ENCODE data around the gene FGF3. TPM values are rescaled to one million over a fixed set of nuclear protein-coding genes. Genes with fewer than 3 reads are reported as not detected.

Gene FGF3
- total RNA-seq, 4 donors from 2014 or later, result not detected

GRCh38 chr11:69861901-69862300 is 42.7 kb upstream of the FGF3 start:
- Histone ChIP-seq H3K27me3 (peaks cover 0 to 15% of the 10 kb centered on the region in 2 donors), H3K9me3 (no peaks in the 10 kb centered on the region), H3K36me3 (no peaks in the 10 kb centered on the region), H3K4me3 (no peak overlapping the region), H3K27ac (no peak overlapping the region), H3K4me1 (no peaks in the 10 kb centered on the region)
- WGBS, 2 donors, result 76 to 77% methylated on average over 7 of the region's 7 CpGs
- no peak for DNase-seq (ENCODE audit: low spot score in 2 of 2)
- TF ChIP-seq EP300 (IDR thresholded peaks at IDR 0.05) (no peak), CTCF (IDR thresholded peaks at IDR 0.05) (no peak), POLR2A (IDR thresholded peaks at IDR 0.05) (no peak)

GRCh38 chr11:69860796-69861445 is 41.7 kb upstream of the FGF3 start:
- Histone ChIP-seq H3K27ac (no peak overlapping the region), H3K4me3 (no peak overlapping the region), H3K9me3 (no peaks in the 10 kb centered on the region), H3K27me3 (peaks cover 0 to 15% of the 10 kb centered on the region in 2 donors), H3K4me1 (no peaks in the 10 kb centered on the region), H3K36me3 (no peaks in the 10 kb centered on the region)
- 78 to 80% methylated on average over 9 of the region's 9 CpGs for WGBS, 2 donors
- DNase-seq (ENCODE audit: low spot score in 2 of 2), result no peak
- TF ChIP-seq EP300 (IDR thresholded peaks at IDR 0.05), result no peak
- no peak for TF ChIP-seq CTCF (IDR thresholded peaks at IDR 0.05)
- TF ChIP-seq POLR2A (IDR thresholded peaks at IDR 0.05), result no peak

GRCh38 chr11:69860244-69860643 is 41.0 kb upstream of the FGF3 start:
- H3K27me3 ChIP-seq, result peaks cover 0 to 10% of the 10 kb centered on the region in 2 donors
- H3K4me3 ChIP-seq, result no peak overlapping the region
- WGBS, 2 donors, result 68 to 69% methylated on average over 5 of the region's 5 CpGs

GRCh38 chr11:69859275-69859934 is 40.2 kb upstream of the FGF3 start:
- H3K36me3 ChIP-seq, result no peaks in the 10 kb centered on the region
- TF ChIP-seq CTCF (IDR thresholded peaks at IDR 0.05) (no peak), POLR2A (IDR thresholded peaks at IDR 0.05) (no peak), EP300 (IDR thresholded peaks at IDR 0.05) (no peak)
- no peak overlapping the region for H3K4me3 ChIP-seq
- H3K27me3 ChIP-seq, result peaks cover 0 to 3% of the 10 kb centered on the region in 2 donors
- no peak overlapping the region for H3K27ac ChIP-seq
- no peaks in the 10 kb centered on the region for H3K9me3 ChIP-seq
- DNase-seq (ENCODE audit: low spot score in 2 of 2), result no peak
- no peaks in the 10 kb centered on the region for H3K4me1 ChIP-seq
- 84 to 86% methylated on average over 12 of the region's 12 CpGs for WGBS, 2 donors

More at GRCh38 chr11:69860244-69860643, 41.0 kb upstream of the FGF3 start:
- no peak for TF ChIP-seq EP300 (IDR thresholded peaks at IDR 0.05)
- no peak overlapping the region for H3K27ac ChIP-seq
- H3K4me1 ChIP-seq, result no peaks in the 10 kb centered on the region
- no peaks in the 10 kb centered on the region for H3K9me3 ChIP-seq
- H3K36me3 ChIP-seq, result no peaks in the 10 kb centered on the region
- DNase-seq (ENCODE audit: low spot score in 2 of 2), result no peak

- TF ChIP-seq POLR2A (IDR thresholded peaks at IDR 0.05), result no peak
- TF ChIP-seq EP300 (IDR thresholded peaks at IDR 0.05), result no peak
- TF ChIP-seq CTCF (IDR thresholded peaks at IDR 0.05), result no peak
- Histone ChIP-seq H3K4me3 (no peak overlapping the region), H3K4me1 (no peaks in the 10 kb centered on the region), H3K9me3 (peaks cover 0 to 23% (median 0%) of the 10 kb centered on the region in 4 donors), H3K27me3 (peaks cover 0 to under 1% of the 10 kb centered on the region in 2 donors), H3K27ac (no peak overlapping the region), H3K36me3 (no peaks in the 10 kb centered on the region)
- WGBS, 2 donors, result 90 to 94% methylated on average over 3 of the region's 3 CpGs
- no peak for DNase-seq (ENCODE audit: low spot score in 2 of 2)
These were observed 36.2 kb upstream of the FGF3 start for GRCh38 chr11:69855421-69855820.
